Body of pancreas (tissue), 4 donors: ENCODE results near the gene CNIH2.

Experiments
- POLR2A ChIP-seq, 3 donors: fragments of 450-650 bp; IDR thresholded peaks; one replicate each; pipeline ENCODE4 v1.6.1; 2016; ENCODE audit warnings: antibody characterized with exemption in 3 of 3, mild to moderate bottlenecking in 2 of 3
- TF ChIP-seq, protein P1 (sequence below), 7 experiments: fragments of 450-650 bp in 4 of 7; fragments of 200-600 bp in 3 of 7; sonication (generic) in 3 of 7; IDR thresholded peaks; one replicate each; pipeline ENCODE4 v1.5.1; 2016 to 2019; ENCODE audit warnings: antibody characterized with exemption in 7 of 7

DNA sequence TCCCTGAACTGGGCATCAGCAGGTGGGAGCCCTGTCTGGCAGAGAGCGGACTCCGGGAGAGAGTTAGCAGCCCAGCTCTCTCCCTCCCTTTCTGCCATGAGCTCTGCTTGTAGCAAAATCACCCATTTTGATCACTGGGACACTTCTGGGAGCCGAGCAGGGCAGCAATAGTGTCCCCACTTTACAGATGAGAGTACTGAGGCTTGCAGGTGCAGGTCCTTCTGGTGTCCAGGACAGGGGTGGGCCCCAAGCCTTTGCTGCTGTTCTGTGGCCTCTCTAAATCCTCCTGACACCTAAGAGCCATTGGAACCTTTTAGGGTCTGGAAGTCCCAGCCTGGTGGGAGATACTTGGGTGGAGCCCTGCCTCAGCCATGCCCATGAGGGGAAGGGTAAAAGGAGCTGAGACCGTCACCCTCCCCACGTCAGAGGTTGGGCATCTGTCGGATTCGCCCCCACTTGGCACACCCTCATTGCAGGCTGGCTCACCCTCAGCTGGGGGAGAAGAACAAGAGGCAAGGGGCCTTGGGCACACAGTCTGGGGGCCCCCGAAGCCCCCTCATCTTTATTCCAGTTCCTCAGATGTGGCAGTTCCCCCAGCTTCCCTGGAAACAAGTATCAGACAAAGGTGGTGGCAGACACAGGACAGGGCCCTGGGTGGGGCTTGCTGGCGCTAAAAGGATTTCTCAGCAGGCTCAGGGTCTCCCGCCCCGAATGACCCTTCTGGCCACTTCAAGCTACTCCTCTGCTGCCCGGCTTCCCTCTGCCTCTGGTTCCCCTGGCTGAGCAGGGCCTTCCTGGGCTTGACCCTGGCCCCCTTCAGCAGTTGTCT is 53.8 kb downstream of the CNIH2 start:
- TF ChIP-seq, protein P1, sequence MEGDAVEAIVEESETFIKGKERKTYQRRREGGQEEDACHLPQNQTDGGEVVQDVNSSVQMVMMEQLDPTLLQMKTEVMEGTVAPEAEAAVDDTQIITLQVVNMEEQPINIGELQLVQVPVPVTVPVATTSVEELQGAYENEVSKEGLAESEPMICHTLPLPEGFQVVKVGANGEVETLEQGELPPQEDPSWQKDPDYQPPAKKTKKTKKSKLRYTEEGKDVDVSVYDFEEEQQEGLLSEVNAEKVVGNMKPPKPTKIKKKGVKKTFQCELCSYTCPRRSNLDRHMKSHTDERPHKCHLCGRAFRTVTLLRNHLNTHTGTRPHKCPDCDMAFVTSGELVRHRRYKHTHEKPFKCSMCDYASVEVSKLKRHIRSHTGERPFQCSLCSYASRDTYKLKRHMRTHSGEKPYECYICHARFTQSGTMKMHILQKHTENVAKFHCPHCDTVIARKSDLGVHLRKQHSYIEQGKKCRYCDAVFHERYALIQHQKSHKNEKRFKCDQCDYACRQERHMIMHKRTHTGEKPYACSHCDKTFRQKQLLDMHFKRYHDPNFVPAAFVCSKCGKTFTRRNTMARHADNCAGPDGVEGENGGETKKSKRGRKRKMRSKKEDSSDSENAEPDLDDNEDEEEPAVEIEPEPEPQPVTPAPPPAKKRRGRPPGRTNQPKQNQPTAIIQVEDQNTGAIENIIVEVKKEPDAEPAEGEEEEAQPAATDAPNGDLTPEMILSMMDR (IDR thresholded peaks at IDR 0.05): no peak
- TF ChIP-seq POLR2A (IDR thresholded peaks at IDR 0.05): no peak
